H9 (cell line): ENCODE results near the gene ABHD16A. TPM values are rescaled to one million over a fixed set of nuclear protein-coding genes. Genes with fewer than 3 reads are reported as not detected.

ENCODE experiments used
- DNase-seq: peaks from one replicate; pipeline ENCODE4 v3.0.0-alpha.2; 2017
- H2AFZ ChIP-seq: one replicate; pipeline ENCODE4 v1.6.1; 2013; ENCODE audit warnings: mild to moderate bottlenecking, low read length, control low read depth, moderate library complexity
- H2AK5ac ChIP-seq: 2 replicates; pipeline ENCODE4 v1.6.1; 2013; ENCODE audit warnings: low read length, control low read depth, mixed read lengths; ENCODE audit not compliant: insufficient read length
- H2BK120ac ChIP-seq: one replicate; pipeline ENCODE4 v1.6.1; 2013; ENCODE audit warnings: low read depth, mild to moderate bottlenecking, low read length, control low read depth, inconsistent platforms; ENCODE audit not compliant: poor library complexity, severe bottlenecking
- H2BK12ac ChIP-seq: 2 replicates; pipeline ENCODE4 v1.6.1; 2013; ENCODE audit warnings: low read length, control low read depth, mixed read lengths, low read depth; ENCODE audit not compliant: insufficient read length
- H2BK15ac ChIP-seq: 2 replicates; pipeline ENCODE4 v1.6.1; 2013; ENCODE audit warnings: low read depth, low read length, control low read depth
- H2BK20ac ChIP-seq: one replicate; pipeline ENCODE4 v1.6.1; 2013; ENCODE audit warnings: low read depth, mild to moderate bottlenecking, low read length, control low read depth, inconsistent platforms; ENCODE audit not compliant: poor library complexity, severe bottlenecking
- H2BK5ac ChIP-seq: 2 replicates; pipeline ENCODE4 v1.6.1; 2013; ENCODE audit warnings: low read length, control low read depth, mixed read lengths; ENCODE audit not compliant: insufficient read length
- H3K14ac ChIP-seq: 2 replicates; pipeline ENCODE4 v1.6.1; 2013; ENCODE audit warnings: low read length, control low read depth; ENCODE audit not compliant: insufficient read depth
- H3K18ac ChIP-seq: 2 replicates; pipeline ENCODE4 v1.6.1; 2013; ENCODE audit warnings: low read depth, mild to moderate bottlenecking, mixed read lengths, low read length, control low read depth; ENCODE audit not compliant: insufficient read length
- H3K23ac ChIP-seq: 2 replicates; pipeline ENCODE4 v1.6.1; 2013; ENCODE audit warnings: low read length, control low read depth, mixed read lengths, low read depth; ENCODE audit not compliant: insufficient read length
- H3K23me2 ChIP-seq: 2 replicates; pipeline ENCODE4 v1.6.1; 2013; ENCODE audit warnings: low read depth, mild to moderate bottlenecking, mixed read lengths, low read length, control low read depth; ENCODE audit not compliant: insufficient read length, poor library complexity, severe bottlenecking
- H3K27ac ChIP-seq: 2 replicates; pipeline ENCODE4 v1.5.1; 2013; ENCODE audit warnings: low read length, control low read depth, mixed read lengths, low read depth; ENCODE audit not compliant: insufficient read length
- H3K27me3 ChIP-seq: 2 replicates; pipeline ENCODE4 v1.6.1; 2013; ENCODE audit warnings: low read length, control low read depth, inconsistent platforms; ENCODE audit not compliant: insufficient read depth
- H3K4ac ChIP-seq: 2 replicates; pipeline ENCODE4 v1.6.1; 2013; ENCODE audit warnings: low read depth, mild to moderate bottlenecking, control low read depth, inconsistent platforms, low read length, moderate library complexity
- H3K4me1 ChIP-seq: 2 replicates; pipeline ENCODE4 v1.6.1; 2013; ENCODE audit warnings: low read length, control low read depth, inconsistent platforms; ENCODE audit not compliant: insufficient read depth
- H3K4me2 ChIP-seq: 2 replicates; pipeline ENCODE4 v1.6.1; 2013; ENCODE audit warnings: low read length, control low read depth, mixed read lengths; ENCODE audit not compliant: insufficient read length, insufficient read depth
- H3K56ac ChIP-seq: 2 replicates; pipeline ENCODE4 v1.6.1; 2013; ENCODE audit warnings: low read depth, mild to moderate bottlenecking, mixed read lengths, low read length, control low read depth; ENCODE audit not compliant: insufficient read length
- H3K79me1 ChIP-seq: 2 replicates; pipeline ENCODE4 v1.6.1; 2013; ENCODE audit warnings: low read depth, mild to moderate bottlenecking, moderate library complexity, low read length, control low read depth, inconsistent platforms; ENCODE audit not compliant: insufficient read depth, poor library complexity, severe bottlenecking
- H3K79me2 ChIP-seq: 2 replicates; pipeline ENCODE4 v1.6.1; 2013; ENCODE audit warnings: low read length, control low read depth, inconsistent platforms; ENCODE audit not compliant: insufficient read depth
- H3K9ac ChIP-seq: 2 replicates; pipeline ENCODE4 v1.6.1; 2013; ENCODE audit warnings: low read length, control low read depth, mixed read lengths; ENCODE audit not compliant: insufficient read length; ENCODE audit errors: extremely low read depth
- H3K9me3 ChIP-seq: one replicate; pipeline ENCODE4 v1.6.1; 2013; ENCODE audit warnings: low read depth, low read length, inconsistent platforms; ENCODE audit not compliant: control insufficient read depth
- H3T11ph ChIP-seq: one replicate; pipeline ENCODE4 v1.6.1; 2013; ENCODE audit warnings: mild to moderate bottlenecking, low read length, control low read depth, inconsistent platforms
- H4K20me1 ChIP-seq: one replicate; pipeline ENCODE4 v1.6.1; 2013; ENCODE audit not compliant: control insufficient read depth, insufficient read length, insufficient read depth
- H4K5ac ChIP-seq: 2 replicates; pipeline ENCODE4 v1.6.1; 2013; ENCODE audit warnings: low read depth, mild to moderate bottlenecking, mixed read lengths, low read length, control low read depth; ENCODE audit not compliant: insufficient read length
- H4K8ac ChIP-seq: replicated peaks from 2 replicates; pipeline ENCODE4 v1.6.1; 2013; ENCODE audit warnings: low read length, control low read depth, mixed read lengths, low read depth; ENCODE audit not compliant: insufficient read length
- H4K91ac ChIP-seq: 2 replicates; pipeline ENCODE4 v1.6.1; 2013; ENCODE audit warnings: low read depth, mild to moderate bottlenecking, moderate library complexity, mixed read lengths, low read length, control low read depth; ENCODE audit not compliant: insufficient read length
- H3K27ac Mint-ChIP-seq, 3 experiments: 2 replicates in 2 of 3; 3 replicates in 1 of 3; pipeline ENCODE4 v1.8.0; 2020 to 2021; ENCODE audit warnings: mixed read lengths in 3 of 3, mild to moderate bottlenecking in 1 of 3, moderate library complexity in 1 of 3
- H3K27me3 Mint-ChIP-seq: 2 replicates; pipeline ENCODE4 v1.8.0; 2021; ENCODE audit warnings: low read depth, mild to moderate bottlenecking, moderate library complexity, mixed read lengths
- H3K36me3 Mint-ChIP-seq, 3 experiments: 2 replicates in 2 of 3; 3 replicates in 1 of 3; pipeline ENCODE4 v1.8.0; 2020 to 2021; ENCODE audit warnings: low read depth in 3 of 3, mixed read lengths in 3 of 3; ENCODE audit not compliant: insufficient read depth in 1 of 3
- H3K4me1 Mint-ChIP-seq, 2 experiments: 2 replicates each; pipeline ENCODE4 v1.8.0; 2020; ENCODE audit warnings: mixed read lengths in 2 of 2
- H3K4me3 Mint-ChIP-seq, 2 experiments: 2 replicates in 1 of 2; 3 replicates in 1 of 2; pipeline ENCODE4 v1.8.0; 2020 to 2021; ENCODE audit warnings: mild to moderate bottlenecking in 2 of 2, mixed read lengths in 2 of 2, moderate library complexity in 1 of 2
- H3K9me3 Mint-ChIP-seq, 2 experiments: 2 replicates in 1 of 2; 3 replicates in 1 of 2; pipeline ENCODE4 v1.8.0; 2020; ENCODE audit warnings: mild to moderate bottlenecking in 2 of 2, mixed read lengths in 2 of 2, moderate library complexity in 1 of 2
- WGBS: extraction: QIAGEN DNeasy Blood & Tissue Kit; methylation state at CpG from one replicate; pipeline ENCODE4 v1.1.7; 2013; ENCODE audit warnings: missing lambda C conversion rate, low lambda C conversion rate, mixed read lengths; ENCODE audit not compliant: insufficient read length; ENCODE audit errors: extremely low coverage; 5-methylcytosine and 5-hydroxymethylcytosine counted together
- total RNA-seq: library from RNA; stranded (reverse); gene quantifications from 2 replicates; pipeline ENCODE4 v1.2.1, GENCODE V29; 2021
- TF ChIP-seq, protein P1 (sequence below): fragments of 200-600 bp; sonication (generic); conservative IDR thresholded peaks from 3 replicates; pipeline ENCODE4 v1.8.0; 2021; ENCODE audit warnings: antibody characterized with exemption, mild to moderate bottlenecking

The ABHD16A gene
- total RNA-seq, 1 experiment from 2014 or later, result 34.4 TPM

DNA sequence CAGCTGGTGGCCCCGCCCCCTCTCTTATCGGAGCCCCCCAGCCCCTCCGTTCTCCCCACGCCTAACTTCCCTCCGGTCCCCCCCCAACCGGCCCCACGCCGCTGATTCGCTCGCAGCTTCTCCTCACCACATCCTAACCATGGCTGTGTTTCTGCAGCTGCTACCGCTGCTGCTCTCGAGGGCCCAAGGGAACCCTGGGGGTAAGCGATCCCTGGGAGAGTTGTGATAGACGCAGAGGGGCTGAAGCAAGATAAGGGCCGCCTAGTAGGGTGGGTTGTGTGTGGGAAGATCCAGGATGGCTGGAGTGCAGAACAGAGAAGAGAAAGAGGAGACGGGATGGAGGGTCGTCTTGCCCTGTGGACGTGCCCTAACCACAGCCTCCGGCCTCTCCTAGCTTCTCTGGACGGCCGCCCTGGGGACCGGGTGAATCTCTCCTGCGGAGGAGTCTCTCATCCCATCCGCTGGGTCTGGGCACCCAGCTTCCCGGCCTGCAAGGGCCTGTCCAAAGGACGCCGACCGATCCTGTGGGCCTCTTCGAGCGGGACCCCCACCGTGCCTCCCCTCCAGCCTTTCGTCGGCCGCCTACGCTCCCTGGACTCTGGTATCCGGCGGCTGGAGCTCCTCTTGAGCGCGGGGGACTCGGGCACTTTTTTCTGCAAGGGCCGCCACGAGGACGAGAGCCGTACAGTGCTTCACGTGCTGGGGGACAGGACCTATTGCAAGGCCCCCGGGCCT, 20.3 kb upstream of the ABHD16A start, which contains the start of gene MPIG6B:
MPIG6B (plus strand) TSS at position 129 of the 735 bp plus-strand sequence; CDS start at position 140, 11 bp downstream.
- peaks cover 9 to 28% (median 27%) of the 10 kb centered on the region in 3 experiments; a peak in 6 of 7 replicates for H3K36me3 Mint-ChIP-seq

More for the DNA sequence above, 20.3 kb upstream of the ABHD16A start, which contains the start of gene MPIG6B:
- Histone ChIP-seq H3K27ac (no peak within 1 kb of the TSS), H4K20me1 (no peaks in the 10 kb centered on the region), H2AFZ (no peak within 1 kb of the TSS), H2BK120ac (no peak within 1 kb of the TSS), H4K5ac (no peak within 1 kb of the TSS), H3K9me3 (no peaks in the 10 kb centered on the region), H3K4me2 (no peak within 1 kb of the TSS), H3K27me3 (no peaks in the 10 kb centered on the region), H3K23ac (no peak within 1 kb of the TSS), H2BK20ac (no peak within 1 kb of the TSS), H3K9ac (no peak within 1 kb of the TSS), H2BK15ac (no peak within 1 kb of the TSS), H4K8ac (no peak within 1 kb of the TSS), H2AK5ac (no peak within 1 kb of the TSS), H3K4ac (no peak within 1 kb of the TSS), H2BK5ac (no peak within 1 kb of the TSS), H3K79me2 (no peaks in the 10 kb centered on the region), H3K18ac (no peak within 1 kb of the TSS), H4K91ac (no peak within 1 kb of the TSS), H3K23me2 (no peaks in the 10 kb centered on the region), H3T11ph (no peak within 1 kb of the TSS), H3K4me1 (peaks cover 6% of the 10 kb centered on the region; the same call in 1 of the 2 replicates), H3K56ac (no peak within 1 kb of the TSS), H3K14ac (no peak within 1 kb of the TSS; the same call in 1 of the 2 replicates), H3K79me1 (no peaks in the 10 kb centered on the region), H2BK12ac (no peak within 1 kb of the TSS)
- Mint-ChIP-seq H3K4me3 (no peak within 1 kb of the TSS), H3K4me1 (peaks cover 6 to 11% of the 10 kb centered on the region in 2 experiments), H3K27ac (peak within 1 kb of the TSS in 2 of 3 experiments; percentile 66 to 76; a peak in 3 of 7 replicates), H3K9me3 (no peaks in the 10 kb centered on the region), H3K27me3 (no peaks in the 10 kb centered on the region)
- TF ChIP-seq, protein P1, sequence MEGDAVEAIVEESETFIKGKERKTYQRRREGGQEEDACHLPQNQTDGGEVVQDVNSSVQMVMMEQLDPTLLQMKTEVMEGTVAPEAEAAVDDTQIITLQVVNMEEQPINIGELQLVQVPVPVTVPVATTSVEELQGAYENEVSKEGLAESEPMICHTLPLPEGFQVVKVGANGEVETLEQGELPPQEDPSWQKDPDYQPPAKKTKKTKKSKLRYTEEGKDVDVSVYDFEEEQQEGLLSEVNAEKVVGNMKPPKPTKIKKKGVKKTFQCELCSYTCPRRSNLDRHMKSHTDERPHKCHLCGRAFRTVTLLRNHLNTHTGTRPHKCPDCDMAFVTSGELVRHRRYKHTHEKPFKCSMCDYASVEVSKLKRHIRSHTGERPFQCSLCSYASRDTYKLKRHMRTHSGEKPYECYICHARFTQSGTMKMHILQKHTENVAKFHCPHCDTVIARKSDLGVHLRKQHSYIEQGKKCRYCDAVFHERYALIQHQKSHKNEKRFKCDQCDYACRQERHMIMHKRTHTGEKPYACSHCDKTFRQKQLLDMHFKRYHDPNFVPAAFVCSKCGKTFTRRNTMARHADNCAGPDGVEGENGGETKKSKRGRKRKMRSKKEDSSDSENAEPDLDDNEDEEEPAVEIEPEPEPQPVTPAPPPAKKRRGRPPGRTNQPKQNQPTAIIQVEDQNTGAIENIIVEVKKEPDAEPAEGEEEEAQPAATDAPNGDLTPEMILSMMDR, result no peak
- DNase-seq, result no peak
- no CpG with 5 or more reads among the region's 46 CpGs for WGBS
